A172 (cell line): ENCODE data around the gene CSPG4. TPM values are rescaled to one million over a fixed set of nuclear protein-coding genes. Genes with fewer than 3 reads are reported as not detected.
"Not testable (repeated sequence)": the region's sequence is repeated elsewhere in the genome, so short reads cannot be mapped to it uniquely, and the experiment has no call there.

Experiments
- DNase-seq: peaks from one replicate; pipeline ENCODE4 v3.0.0-alpha.2; 2015; ENCODE audit warnings: low spot score
- total RNA-seq: library from RNA; depleted of rRNA; stranded (reverse); fragments of >200 nt; shearing (Covaris generic); gene quantifications from 2 replicates; pipeline ENCODE4 v1.2.3, GENCODE V29; 2014

CSPG4 gene
- total RNA-seq, 1 experiment from 2014 or later: 171 TPM

DNA sequence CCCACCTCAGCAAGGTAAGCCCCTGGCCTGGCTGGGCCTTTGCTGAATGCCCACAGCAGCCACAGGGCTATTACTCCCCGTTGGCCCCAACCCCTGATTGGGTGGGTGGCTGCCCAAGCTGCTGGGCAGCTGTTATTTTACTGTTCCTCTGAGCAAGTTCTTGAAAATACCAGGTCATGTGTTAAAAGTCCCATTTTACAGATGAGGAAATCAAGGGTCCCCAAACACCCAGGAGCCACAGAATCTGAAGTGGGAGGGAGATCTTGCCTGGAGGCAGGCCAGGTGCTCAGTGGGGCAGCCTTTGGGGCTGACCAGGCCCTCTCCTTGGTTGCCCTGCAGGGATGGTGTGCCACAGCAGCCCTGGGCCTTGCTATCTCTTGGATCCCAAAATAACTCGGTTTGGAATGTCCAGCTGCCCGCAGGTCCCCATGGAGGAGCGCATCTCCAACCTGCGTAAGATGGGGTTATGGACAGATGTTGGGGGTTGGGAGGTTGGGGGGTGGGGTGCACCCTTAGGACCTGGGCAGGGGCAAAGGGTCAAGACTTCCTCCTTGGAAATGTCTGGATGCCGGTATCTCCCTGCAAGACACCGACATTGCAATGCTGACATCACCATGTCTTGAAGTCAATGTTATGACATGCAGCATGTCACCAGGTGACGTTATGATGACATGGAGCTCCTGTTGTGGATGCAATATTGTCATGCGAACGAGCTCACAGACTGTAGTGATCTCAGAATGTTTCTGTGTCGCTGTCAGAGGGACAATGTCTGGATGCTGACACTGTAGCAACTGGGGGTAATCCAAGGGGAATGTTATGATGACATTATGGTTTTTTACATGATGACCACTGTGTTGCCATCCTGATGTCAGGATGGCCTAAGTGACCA lies 13.3 kb upstream of the CSPG4 start:
- DNase-seq: no peak

DNA sequence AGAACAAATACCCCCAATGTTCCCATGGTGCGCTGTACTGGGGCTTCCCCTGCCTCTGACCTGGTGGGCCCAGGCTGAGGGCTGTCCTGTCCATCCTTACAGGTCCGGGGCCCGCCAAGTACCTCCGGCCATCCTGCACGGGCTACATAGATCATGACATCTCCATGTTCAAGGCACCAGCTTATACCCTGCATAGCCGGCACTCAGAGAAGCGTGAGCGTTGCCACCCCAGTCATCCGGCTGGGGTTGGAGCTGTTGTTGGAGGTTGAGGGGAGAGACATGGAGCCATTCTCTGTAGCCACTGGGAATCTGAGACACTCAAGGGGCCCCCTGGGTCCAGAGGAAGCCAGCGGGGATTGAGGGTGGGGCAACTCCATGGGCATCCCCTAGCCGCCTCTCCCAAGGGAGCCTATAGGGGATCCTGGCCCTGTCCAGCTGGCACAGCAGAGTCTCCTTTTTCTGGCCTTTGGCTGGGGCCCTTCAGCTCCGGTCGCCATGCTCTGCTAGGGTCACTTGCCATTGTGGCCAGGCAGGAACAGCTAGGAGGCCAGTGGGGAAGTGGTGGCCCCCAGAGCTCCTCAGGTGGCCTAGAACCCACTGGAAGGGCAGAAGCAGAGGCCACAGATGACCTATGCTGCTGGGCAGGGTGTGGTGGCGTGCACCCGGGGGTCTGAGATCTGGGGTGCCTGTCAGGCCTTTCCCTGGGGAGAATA lies 12.5 kb upstream of the CSPG4 start:
- no peak for DNase-seq

DNA sequence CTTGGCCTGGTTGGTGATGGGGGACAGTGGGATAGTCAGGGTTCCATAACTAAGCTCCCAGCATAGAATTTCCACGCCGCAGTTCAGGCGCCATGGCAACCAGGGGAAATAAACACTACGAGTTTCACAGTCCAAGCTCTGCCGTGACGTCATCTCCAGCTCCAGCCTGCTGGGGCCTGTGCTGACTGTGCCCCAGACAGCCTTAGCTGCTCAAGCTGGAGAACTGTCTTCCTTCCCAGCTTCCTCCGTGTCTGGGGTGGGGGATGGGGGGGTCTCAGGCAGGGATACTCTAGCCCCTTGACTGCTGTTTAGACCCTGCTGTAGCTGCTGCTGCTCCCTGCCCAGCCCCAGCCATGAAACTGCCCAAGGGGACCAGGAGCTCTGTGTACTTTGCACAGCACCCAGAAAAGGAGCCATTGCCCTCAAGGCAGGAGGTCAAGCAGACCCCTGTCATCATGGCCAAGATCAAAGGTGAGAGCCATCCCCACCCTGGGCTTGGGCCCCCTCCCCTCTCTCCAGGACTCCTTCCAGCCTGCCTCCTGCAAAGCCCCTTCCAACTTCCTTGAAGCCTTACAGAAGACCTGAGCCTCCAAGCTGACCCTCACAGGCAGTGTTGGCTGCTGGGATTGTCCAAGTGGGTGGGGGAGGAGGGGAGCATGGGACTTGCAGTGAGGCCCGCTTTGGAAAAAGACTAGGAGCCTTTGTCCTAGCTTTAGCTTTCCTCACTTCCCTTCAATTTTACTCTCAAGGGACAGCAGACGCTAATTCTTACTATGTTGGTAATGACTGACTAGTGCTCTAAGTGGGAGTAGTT lies 11.4 kb upstream of the CSPG4 start:
- no peak for DNase-seq

DNA sequence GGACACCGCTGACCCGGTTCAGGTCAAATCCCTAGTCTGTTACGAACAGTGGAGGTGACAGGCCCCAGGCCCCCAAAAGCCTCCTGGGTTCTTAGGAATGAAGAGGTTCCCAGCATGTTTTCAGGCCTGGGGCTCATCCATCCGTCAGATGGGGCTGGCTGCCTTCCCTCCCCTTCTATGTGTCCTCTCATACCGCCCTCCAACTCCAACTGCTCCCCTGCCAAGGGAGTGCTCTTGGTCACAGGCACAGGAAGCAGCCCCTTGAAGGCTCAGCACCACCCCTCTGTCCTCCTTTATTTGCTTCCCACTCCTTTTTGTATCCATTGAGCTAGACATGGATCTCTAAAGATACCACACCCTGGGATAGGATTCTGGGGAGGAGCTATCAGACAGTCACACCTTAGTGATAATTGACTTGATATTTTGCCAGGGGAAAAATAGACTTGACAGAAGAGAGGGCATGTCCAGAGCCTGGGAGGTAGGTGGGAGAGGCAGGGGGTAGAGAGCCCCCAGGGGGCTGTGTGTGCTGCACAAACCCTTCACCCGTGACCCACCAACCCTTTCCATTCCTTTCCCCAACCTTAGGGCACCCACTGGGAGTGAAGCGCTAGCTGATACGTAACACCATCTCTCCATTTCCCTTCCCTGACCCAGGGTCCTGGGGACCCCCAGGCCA lies 10.7 kb upstream of the CSPG4 start:
- DNase-seq: no peak

DNA sequence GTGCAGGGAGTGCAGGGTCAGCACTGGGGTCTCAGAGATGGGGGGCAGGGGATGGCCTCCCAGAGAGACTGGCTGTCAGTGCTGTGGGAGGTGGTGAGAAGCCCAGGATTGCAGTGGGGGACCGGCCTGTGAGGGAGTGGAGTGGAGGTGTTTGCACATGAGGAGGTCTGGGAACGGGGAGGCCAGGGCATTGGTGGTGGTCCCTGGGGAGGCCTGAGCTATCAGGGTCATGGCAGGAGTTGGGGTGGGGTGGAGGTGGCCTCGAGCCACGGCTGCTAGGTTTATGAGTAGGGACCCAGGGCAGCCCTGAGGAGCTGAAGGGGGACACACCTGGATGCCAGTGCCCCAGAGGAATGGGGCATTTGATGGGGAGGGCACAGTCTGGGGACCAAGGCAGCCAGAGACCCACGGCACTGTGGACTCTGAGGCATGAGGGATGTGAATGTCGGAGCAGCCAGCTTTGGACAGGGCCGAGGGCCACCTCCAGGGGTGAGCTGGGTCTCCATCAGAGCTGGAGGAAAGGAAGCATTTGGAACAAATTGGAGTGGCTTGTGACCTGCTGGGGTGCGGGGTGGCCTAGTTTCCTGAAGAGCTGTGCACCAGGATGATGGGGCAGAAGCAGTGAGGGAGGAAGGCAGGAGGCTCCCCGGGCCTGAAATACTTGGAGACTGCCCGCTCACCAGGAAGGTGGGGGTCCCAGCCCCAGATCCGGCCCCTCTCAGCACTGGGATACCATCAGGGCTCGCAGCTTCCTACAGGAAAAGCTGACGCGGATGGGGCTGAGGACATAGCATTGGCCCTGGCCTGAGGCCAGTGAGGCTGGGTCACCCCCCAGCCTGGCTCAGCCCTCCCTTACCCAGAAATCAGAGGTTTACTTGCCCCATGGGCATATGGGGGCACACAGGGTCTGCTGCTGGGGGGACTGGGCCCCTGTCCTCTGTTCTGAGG lies 9.5 kb upstream of the CSPG4 start:
- DNase-seq: no peak

DNA sequence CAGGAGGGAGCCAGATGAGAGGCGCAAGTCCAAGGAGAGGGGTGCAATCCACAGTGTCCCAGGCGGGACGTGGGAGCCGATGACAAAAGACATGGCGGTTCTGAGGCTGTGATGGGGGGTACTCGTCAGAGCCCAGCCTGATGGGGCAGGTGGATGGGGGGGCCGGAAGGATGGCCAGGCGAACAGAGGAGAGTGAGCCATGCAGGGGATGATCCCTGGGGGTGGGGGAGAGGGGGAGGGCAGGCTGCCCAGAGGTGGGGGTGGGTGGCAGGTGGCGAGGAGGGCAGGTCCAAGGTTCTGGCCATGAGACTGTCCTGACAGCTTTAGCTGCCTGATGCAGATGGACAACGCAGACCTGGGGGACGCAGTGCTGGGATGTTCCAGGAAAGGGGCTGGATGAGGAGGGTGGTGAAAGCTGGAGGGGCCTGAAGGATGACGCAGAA lies 8.9 kb upstream of the CSPG4 start:
- DNase-seq: no peak

DNA sequence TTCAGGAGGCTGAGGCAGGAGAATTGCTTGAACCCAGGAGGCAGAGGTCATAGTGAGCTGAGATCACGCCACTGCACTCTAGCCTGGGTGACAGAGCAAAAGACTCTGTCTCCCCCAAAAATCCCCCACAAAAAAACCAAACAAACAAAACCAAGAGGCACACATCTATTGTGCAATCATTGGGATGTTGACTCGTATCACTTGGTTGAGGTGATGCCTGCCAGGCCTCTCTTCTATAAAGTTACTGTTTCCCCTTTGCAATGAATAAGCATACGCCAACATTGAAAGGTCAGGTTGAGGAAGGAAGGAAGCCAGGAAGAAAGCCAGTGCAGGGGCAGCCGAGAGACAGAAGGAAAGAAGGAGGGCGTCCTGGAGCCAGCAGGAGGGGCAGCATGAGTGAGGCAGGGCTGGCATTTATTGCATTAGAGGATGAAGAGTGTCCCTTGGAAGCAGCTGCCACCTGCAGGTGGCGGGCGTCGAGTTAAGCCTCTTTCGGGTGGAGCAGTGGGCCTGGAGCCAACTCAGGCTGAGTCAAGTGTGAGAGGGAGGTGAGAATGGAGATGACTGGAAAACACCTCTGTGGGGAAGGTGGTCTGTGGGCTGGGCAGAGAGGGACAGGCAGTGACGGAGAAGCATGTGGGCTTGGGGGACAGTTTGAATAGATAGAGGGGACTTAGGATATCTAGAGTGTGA lies 8.3 kb upstream of the CSPG4 start:
- peak; percentile 87 for DNase-seq

DNA sequence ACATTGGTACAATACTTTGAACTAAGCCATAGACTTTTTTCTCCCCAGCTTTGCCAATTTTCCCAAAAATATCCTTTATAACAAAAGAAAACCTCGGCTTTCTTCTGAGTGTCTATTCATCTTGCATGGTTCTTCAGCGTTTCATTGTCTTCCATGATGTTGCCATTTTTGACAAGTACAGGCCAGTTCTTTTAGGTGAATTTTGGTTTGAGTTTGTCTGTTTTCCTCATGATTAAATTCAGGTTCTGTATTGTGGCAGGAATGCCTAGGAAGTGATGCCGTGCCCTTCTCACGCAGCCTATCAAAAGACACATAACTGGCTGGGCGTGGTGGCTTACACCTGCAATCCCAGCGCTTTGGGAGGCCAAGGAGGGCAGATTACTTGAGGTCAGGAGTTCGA lies 7.6 kb upstream of the CSPG4 start:
- DNase-seq: no peak

DNA sequence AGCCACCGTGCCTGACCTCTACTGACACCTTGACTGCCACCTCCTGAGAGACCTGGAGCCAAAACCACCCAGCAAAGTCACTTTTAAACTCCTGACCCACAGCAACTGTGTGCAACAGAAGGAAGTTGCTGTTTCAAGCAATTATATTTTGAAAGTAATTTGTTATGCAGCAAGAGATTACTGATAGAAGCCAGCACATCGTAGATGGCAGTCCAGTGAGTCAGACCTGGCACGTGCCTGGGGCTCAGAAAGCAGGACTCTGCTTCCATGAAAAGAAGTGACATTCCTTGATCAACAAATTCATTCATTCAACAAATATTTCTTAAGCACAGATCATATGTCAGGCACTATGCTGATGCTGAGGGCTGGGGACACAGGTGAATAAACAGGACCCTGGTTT lies 5.7 kb upstream of the CSPG4 start:
- DNase-seq: peak; percentile 81

DNA sequence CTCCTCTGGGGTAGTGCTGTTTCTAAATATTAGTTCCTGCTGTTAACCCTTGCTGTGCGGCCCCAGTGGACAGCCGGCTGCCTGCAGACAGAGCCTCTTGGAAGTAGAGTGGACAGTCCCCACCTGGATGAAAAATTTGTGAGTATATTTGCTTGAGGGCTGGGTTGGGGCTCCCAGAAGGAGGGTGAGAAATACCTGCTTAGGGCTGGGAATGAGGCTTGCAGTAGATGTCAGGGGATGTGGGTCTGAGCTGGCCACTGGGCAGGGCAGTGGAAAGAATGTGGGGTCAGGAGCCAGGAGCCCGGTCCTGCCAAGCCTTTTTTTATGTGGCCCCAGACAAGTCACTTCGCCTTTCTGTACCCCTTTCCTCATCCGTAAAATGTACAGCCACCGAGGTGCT lies 4.4 kb upstream of the CSPG4 start:
- DNase-seq: not testable (repeated sequence)

DNA sequence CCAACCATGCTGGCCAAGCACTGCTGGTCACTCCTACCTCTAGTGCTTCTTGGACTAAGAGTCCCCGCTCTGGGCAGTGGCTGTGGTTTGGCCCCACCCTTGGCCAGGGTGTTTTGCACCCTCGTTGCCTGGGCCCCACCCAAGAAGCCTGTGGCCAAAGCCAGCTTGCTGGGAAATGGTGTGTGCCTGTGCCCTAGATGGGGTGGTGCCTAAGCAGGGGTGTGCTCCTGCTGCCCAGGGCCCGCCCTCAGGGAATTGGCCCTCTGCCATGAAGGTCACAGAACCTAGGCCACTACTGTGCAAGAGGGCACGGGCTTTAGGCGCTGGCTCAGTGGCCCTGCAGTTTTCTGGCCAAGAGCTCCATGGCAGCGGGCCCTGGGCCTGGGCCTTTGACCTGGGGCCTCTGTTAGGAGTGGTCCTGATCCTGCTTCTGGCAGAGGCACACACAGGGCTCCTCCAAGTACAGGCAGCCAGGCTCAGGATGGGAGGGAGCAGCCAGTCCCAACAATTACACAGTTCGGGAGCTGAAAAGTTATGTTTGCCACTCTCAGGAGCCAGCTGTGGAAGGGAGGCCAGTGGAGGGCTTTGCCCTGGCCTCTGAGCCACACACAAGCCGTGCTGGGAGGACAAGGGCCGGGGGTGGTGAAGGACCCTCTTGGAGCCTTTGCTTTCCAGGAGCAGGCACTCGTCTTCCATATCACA lies 3.8 kb upstream of the CSPG4 start:
- not testable (repeated sequence) for DNase-seq

DNA sequence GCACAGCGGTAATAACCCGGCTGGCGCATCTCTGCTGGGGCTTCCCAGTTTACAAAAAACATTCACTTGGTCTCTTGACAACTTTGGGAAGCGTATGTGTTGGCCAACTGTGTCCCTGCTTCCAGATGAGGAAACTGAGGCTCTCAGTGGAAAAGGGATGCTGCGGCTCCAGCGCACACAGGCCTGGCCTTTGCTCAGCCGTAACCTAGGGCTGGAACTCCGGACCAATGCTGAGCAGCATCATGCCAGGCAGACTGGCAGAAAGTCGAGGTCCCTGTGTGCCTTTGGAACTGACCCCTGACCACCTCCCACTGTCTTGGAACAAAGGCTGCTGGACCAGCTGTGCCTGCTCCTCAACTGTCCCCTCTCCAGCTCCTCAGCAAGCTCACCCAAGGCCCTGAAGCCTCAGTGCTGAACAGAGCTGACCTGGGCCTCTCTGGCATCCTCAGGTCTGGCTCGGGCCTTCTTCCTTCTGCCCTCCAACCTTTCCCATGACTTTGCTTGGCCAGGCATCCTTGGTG lies 2.7 kb upstream of the CSPG4 start:
- DNase-seq: not testable (repeated sequence)

DNA sequence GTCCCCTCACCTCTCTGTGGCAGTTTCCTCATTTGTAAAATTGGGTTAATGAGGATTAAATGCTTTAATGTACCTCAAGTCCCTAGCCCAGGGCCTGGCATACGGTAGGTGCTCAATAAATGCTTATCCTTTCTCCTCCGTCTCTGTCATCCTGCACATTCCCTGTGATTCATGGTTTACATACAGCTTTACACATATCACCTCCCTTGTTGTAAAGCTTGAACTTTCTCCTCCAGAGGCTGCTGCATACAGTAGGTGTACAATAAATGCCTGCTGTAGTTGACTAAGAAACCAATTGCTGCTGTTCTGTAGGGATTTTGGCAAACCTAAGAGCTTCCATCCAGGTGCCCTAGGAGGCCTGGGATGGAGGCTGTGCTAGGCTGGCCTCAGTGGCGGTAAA lies 1.5 kb upstream of the CSPG4 start:
- DNase-seq: no peak

DNA sequence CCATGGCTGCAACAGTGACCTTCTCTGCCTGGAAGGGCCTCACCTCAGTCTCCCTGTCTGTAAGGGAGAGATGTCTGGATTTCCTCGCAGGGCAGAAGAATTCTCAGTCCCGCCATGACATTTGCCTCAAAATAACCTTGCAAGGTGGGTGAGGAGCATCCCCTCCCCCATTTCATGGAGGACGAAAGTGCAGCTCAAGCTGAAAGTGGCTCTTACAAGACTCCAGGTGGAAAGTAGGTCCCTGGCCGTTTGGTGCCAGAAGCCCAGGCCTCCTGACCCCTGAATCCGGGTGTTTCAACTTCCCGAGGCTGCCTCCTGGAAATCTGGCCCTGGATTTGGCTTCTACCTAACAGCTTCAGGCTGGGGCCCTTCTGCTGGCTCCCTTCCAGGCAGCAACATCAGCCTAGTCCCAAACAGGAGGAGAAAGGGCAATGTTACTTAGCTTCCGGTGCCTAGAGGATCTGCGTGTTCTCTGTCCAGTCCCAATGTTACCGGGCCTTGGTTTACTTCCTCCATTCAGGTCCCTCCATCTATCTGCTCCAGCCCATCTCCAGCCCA lies 769 bp upstream of the CSPG4 start:
- peak; percentile 60 for DNase-seq

DNA sequence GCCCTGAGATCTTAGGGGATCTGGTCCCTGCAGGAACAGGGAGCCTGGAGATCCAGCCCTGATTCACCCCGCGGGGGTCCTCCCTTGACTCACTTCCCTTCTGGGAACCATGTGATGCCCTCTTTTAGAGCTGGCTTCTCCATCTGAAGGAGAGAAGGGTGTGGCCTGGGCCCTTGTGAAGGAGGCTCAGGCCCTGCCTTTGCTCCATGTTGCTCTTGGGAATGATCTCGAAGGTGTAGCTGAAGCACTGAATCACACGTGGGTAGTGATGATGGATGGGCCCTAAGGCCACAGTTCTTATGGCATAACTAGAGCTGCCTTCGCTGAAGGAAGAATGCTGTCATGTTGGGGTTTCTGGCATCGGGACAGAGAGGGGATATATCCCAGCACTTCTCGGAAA lies 1.2 kb downstream of the CSPG4 start:
- peak; percentile 41 for DNase-seq

DNA sequence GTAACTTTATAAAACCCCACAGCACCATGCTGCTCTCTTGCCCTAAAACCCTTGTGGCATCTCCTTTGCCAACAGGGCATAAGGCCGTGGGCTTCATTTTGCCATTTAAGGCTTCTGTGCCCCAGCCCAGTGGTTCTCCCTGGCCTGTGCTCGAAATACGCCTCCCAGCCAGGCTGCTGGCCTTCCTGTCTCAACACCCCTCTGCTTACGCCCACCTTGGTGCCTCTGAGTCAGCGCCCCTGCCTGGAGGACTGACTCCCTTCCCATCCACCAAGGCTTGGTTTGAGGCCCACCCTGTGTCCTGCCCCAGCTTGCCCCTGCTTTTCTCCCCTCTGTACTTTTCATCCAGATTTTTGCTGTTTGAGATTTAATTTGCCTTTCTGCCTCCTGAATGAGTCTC lies 1.8 kb downstream of the CSPG4 start:
- not testable (repeated sequence) for DNase-seq

DNA sequence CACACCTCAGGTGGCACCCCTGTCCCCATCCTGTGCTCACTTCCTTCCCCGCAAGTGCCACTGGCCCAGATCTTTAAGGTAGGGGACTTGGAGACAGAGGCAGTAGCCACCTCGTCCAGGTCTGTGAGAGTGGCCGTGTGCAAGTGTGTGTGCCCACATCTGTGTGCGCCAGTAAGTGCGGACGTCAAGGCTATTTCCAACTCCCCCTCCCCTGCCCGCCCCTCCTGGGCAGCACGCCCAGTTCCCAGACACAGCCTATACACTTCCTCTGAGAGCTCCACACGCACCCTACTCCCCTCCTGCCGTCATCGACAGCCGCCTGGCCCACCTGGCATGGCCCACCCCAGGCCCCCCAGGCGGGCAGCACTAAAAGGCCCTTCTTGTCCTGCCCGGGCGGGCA lies 3.2 kb downstream of the CSPG4 start:
- not testable (repeated sequence) for DNase-seq

DNA sequence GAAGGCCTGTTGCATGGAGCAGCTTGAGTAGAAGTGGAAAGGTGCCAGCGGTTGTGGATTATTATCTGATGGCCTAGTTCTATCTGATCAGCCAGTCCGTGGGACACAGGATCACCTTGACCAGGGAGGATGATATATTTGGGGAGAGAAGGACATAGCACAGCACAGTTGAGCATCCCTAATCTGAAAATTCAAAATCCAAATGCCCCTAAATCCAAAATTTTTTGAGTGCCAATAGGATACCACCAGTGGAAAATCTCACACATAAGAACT lies 6.0 kb downstream of the CSPG4 start:
- DNase-seq: no peak
